UCSD-AML1 (cell line): ENCODE data around the gene SCYGR5.
"Not testable (repeated sequence)": the region's sequence is repeated elsewhere in the genome, so short reads cannot be mapped to it uniquely, and the experiment has no call there.

Source experiments
- DNase-seq: peaks from one replicate; lab custom pipeline; 2025; ENCODE audit not compliant: unreplicated experiment; lab: John Stamatoyannopoulos, UW

SCYGR5 gene

DNA sequence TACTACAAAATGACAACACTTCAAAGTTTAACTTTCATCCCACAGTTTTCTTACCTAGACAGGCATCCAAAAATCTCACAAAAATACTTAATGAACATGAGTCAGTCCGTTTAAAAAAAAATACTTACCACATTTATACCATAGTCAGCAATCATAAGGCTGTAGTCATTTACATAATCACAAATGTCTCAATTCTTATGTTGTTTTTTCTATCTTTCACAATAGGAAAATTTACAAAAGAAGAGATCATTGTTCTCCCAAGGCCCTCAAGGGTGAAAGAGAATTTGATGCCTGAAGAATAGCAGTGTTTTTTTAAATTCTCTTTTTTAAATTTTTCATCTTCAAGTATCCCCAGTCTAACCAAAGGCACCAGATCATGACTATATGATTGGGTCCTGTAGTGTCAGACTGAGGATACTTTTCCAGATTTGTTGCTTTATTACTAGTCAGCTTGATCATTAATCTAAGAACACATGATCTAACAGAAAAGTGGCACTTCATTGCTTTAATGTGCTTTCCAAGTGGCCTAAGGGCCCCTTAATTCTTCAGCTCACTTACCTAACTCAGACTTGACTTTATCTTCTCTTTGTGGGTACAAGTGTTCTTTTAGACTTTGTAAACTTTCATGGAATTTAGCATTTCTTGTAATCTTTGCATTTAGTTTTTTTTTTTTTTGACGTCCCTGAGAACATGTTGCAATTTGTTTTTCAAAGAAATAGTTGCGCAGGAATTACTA lies 4.7 kb downstream of the SCYGR5 start:
- no peak for DNase-seq

DNA sequence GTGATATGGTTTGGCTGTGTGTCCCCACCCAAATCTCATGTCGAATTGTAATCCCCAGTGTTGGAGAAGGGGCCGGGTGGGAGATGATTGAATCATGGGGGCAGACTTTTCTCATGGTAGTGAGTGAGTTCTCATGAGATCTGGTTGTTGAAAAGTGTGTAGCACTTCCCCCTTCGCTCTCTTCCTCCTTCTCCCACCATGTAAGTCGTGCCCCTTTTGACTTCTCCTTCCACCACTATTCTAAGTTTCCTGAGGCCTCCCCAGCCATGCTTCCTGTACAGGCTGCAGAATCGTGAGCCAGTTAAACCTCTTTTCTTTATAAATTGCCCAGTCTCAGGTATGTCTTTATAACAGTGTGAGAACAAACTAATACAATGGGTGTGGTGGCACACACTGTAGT lies 7.0 kb downstream of the SCYGR5 start:
- DNase-seq = not testable (repeated sequence)

DNA sequence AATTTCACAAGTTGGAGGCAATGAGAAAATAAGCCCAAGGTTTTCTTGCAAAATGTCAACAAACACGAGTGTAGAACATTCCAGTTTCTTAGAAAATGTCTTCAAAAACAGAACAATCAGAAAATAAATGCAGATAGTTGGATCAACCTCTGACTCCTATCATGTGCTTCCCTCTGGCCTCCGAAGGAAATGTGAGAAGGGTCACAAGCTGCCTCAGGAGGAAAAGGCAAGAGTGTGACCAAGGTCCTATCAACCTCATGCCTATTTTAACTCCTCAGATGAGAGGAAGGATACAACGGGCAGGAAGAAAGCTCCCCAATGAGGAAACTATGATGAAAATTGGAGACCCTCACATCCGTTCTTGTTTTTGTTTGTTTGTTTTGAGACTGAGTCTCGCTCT lies 7.9 kb downstream of the SCYGR5 start:
- DNase-seq = no peak

DNA sequence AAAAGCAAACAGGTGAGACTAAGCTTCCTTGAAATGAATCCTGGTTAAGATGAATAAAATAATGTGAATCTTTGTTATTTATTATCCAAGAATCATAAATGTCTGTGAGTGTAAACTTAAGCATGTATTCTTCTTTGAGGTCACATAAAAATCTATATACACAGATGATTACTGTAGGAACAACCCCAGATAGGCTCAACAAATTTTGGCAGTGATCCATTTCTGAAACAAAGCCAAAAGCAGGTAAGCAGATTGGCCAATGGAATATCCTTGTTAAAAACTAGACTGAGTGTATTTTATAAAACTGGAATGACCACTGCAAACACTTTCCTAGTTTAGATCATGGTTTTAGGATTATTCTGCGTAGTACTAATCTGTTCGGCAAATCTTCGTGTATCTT lies 11.3 kb downstream of the SCYGR5 start:
- DNase-seq = no peak

DNA sequence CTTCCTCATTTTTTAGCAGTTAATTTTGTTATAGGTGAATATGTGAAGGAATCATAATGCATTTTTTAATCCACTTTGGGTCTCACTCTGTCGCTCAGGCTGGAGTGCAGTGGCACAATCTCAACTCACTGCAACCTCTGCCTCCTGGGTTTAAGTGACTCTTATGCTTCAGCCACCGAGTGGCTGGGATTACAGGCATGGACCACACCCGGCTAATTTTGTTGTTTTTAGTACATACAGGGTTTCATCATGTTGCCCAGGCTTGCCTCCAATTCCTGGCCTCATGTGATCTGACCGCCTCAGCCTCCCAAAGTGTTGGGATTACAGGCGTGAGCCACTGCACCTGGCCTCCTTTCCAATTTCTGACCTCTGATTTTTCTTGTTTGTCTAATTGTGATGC lies 17.7 kb downstream of the SCYGR5 start:
- DNase-seq = no peak

DNA sequence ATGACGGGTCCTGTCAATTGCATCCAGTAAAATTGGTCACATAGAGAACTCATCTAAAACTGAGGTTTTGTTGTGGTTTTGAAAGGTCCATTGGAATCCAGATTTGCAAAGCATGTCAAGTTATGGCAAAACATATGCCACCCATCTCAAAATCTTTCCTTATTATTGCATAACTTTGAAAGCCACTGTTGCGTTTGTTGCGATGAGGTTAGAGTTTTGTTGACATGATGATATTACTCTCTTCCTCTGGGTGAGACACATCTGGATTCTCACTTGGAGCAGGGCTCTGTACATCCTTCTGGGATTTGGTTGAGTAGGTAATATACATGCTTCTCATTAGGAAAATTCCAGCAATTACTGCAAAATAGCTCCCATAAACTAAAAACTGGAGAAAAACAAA lies 20.6 kb downstream of the SCYGR5 start:
- no peak for DNase-seq

DNA sequence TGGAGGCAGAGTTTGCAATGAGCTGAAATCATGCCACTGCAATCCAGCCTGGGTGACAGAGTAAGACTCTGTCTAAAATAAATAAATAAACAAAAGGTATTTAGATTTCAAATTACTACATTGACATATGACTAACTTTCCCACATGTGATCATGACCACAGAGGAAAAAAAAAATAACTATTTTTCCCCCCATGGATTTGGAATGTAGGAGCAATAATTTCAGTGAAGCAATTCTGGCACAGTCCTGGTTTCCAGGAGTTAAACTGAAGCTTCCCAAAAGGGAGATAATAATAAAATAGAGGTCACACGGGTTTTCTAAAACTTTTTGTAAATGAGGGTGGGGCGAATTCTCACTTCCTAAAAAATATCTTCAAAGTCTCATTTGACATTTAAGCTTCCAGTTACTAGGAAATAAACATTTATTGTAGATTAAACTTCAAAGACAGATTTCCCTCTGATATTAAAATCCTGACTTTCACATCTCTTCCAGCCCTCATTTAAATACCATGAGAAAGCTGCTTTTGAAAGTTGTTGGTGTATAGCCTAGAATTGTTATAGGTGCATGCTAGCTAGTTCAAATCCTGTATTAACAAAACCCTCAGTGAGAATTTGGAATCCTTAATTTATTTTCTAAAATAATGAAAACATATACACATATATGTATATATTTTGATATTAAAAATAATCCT lies 30.5 kb downstream of the SCYGR5 start:
- DNase-seq = no peak

DNA sequence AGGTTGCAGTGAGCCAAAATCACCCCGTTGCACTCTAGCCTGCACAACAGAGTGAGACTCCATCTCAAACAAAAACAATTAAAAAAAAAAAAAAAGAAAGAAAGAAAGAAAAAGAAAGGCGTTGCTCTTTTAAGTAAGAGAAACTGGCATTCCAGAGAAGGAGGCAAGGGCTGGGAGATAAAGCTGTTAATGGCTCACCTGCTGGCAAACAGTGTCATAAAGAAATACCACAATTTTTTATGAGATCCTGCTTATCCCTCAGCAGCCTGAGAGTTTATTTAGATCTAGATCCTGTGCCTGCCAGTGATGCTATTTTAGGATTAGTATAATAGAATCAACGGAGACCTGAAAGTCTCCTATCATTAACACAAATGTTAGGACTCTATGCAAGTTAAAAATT lies 35.0 kb downstream of the SCYGR5 start:
- DNase-seq = no peak

DNA sequence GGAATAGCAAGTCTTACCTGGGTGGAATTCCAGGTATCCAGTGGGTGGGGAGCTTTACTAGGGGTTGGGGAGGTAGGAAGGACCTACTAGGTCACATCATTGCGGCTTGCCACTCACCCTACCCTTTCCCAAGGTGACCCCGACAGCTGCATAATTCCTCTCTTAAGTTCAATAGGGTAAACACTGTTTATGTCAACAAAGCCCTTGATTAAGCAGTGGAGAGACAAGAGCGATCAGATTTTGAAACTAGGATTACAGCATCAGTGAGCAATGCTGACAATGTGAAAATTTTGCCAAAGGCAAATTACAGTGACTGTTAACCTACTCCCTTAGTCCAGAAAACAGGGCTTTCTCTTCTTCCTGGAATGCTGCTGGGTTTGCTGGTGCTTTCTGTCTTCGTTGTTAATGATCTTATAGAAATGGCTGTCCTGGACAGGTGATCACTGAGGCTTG lies 36.7 kb downstream of the SCYGR5 start:
- DNase-seq = no peak

DNA sequence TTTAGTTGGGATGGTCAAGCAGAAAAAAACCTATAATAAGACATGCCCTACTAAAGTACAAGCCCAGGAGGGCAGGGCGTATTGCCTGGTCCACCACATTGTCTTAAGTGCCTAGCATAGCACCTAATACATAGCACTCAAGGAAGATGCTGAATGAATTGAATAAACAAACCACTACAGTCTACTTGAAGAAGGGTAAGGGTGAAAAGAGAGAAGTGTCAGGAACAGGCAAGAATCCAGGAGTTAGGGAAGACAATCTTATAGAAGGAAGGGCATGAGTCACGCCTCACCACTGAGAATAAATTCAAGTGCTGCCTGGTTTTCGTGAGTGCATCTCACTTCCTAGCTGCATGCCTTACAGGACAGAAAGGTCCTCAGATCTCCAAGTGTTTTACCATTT lies 37.4 kb downstream of the SCYGR5 start:
- DNase-seq = no peak

DNA sequence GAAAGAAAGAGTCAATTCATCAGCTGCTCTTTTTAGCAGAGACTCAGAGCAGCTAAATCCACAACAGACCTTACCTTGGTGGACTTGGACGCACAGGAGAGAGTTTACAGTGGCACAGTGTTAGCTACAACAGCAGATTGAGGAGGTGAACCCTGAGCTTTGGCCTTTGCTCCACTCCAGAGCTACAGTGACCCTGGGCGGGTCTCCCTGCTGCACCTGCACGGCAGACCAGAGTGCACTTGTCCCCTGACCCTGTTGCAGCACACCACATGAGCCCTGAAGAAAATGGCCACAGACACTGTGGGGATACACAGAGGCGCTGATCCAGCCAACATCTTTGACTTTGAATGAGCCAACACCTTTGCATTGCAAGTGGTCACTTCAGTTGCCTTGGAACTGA lies 40.3 kb downstream of the SCYGR5 start:
- no peak for DNase-seq

DNA sequence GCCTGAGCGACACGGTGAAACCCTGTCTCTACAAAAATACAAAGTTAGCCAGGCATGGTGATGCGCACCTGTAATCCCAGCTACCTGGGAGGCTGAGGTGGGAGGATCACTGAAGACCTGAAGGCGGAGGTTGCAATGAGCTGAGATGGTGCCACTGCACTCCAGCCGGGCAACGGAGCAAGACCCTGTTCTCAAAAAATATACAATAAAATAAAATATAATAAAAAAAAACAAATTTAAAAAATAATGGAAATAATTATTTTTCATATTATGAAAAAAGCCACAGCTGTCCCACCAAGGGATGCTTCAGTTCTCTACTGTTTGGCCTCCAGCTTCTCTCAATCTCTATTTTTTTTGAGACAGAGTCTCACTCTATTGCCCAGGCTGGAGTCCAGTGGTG lies 40.8 kb downstream of the SCYGR5 start:
- no peak for DNase-seq

DNA sequence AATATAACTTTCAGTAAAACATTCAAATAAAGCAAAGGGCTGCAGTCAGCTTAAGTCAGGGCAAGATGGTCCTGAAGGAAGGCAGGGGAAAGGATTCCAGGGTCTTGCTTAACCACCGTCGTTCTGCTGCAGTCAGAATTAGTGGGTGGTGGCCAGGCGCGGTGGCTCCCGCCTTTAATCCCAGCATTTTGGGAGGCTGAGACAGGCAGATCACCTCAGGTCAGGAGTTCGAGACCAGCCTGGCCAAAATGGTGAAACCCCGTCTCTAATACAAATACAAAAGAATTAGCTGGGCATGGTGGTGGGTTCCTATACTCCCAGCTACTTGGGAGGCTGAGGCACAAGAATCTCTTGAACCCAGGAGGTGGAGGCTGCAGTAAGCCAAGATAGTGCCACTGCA lies 44.4 kb downstream of the SCYGR5 start:
- DNase-seq = no peak

DNA sequence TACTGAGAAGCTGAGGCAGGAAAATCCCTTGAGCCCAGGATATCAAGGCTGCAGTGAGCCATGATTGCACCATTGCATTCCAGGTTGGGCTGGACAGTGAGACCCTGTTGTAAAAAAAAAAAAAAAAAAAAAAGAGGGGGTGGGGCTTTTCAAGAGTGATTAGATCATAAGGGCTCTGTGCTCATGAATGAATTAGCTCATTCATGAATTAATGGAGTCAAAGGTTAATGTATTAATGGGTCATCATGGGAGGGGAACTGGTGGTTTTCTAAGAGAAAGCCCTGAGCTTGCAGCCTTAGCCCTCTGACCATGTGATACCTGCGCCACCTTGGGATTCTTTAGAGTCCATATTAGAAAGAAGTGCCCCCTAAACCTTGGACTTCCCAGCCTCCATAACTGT lies 46.7 kb downstream of the SCYGR5 start:
- no peak for DNase-seq

DNA sequence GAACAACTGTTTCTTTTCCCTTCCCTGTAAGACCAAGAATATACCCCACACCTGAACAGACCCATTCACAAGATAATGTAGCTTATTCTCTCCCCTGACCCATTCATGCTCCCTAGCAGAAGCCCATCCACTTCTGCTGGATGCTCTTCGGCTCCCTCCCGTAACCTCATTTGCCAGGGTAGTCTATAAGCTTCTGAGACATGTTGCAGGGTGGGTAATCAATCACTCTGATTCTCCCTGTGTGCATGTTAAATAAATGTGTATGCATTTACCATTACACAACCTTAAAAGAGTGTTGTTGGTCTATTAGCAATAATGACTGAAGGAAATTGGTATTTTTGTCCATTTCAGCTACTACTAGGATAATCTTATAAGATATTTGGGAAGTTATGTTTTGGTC lies 49.9 kb downstream of the SCYGR5 start:
- DNase-seq = no peak
